Esophagus squamous epithelium (tissue), 5 donors: ENCODE results near the gene L3MBTL2. TPM values are rescaled to one million over a fixed set of nuclear protein-coding genes. Genes with fewer than 3 reads are reported as not detected.
"Not testable (repeated sequence)": the region's sequence is repeated elsewhere in the genome, so short reads cannot be mapped to it uniquely, and the experiment has no call there.

Source experiments
- DNase-seq: peaks from one replicate; lab custom pipeline; 2025; lab: John Stamatoyannopoulos, UW
- H3K27ac ChIP-seq, 4 donors: fragments of 200-600 bp; sonication (generic); one replicate each; pipeline ENCODE4 v1.5.1; 2016 to 2019; ENCODE audit warnings: mild to moderate bottlenecking in 1 of 4
- H3K27me3 ChIP-seq, 4 donors: fragments of 200-600 bp; sonication (generic); 1 replicate in 3 of 4; 2 replicates in 1 of 4; pipeline versions ENCODE4 v1.5.1 to v1.6.0; 2017 to 2021; ENCODE audit warnings: antibody characterized with exemption in 1 of 4
- H3K36me3 ChIP-seq, 3 donors: fragments of 200-600 bp; sonication (generic); one replicate each; pipeline ENCODE4 v1.5.1; 2016 to 2019
- H3K4me1 ChIP-seq, 3 donors: fragments of 200-600 bp; sonication (generic); one replicate each; pipeline ENCODE4 v1.5.1; 2017 to 2019
- H3K4me3 ChIP-seq, 4 donors: fragments of 200-600 bp; sonication (generic); 1 replicate in 3 of 4; 2 replicates in 1 of 4; pipeline ENCODE4 v1.5.1; 2016 to 2019; ENCODE audit warnings: mild to moderate bottlenecking in 2 of 4, moderate library complexity in 1 of 4
- H3K9me3 ChIP-seq, 3 donors: fragments of 200-600 bp; sonication (generic); one replicate each; pipeline ENCODE4 v1.5.1; 2016 to 2019
- CTCF ChIP-seq, 6 experiments: fragments of 450-650 bp in 4 of 6; fragments of 200-600 bp in 2 of 6; sonication (generic) in 2 of 6; IDR thresholded peaks; one replicate each; pipeline ENCODE4 v1.5.1; 2016 to 2019; ENCODE audit warnings: antibody characterized with exemption in 6 of 6, mild to moderate bottlenecking in 4 of 6, moderate library complexity in 4 of 6
- POLR2A ChIP-seq, 4 donors: fragments of 450-650 bp; IDR thresholded peaks; one replicate each; pipeline ENCODE4 v1.6.1; 2017; ENCODE audit warnings: antibody characterized with exemption in 4 of 4, mild to moderate bottlenecking in 4 of 4, moderate library complexity in 3 of 4
- WGBS, 2 donors: methylation state at CpG; one replicate each; pipeline ENCODE4 v1.1.5; 2018; 5-methylcytosine and 5-hydroxymethylcytosine counted together
- intact Hi-C: fragments of 100-400 bp; cut with DNase I; formaldehyde crosslinking; loops from one replicate; pipeline ENCODE4 v1.15.0; 2022
- total RNA-seq, 4 donors: library from RNA; depleted of rRNA; stranded (reverse); fragments of >200 nt; gene quantifications; one replicate each; pipeline ENCODE4 v1.1.0, GENCODE V29; 2016
- donor health status: DM: yes; HTN: yes; CAD: no.

Gene L3MBTL2
- total RNA-seq, 4 donors from 2014 or later, result 12.1 to 16.2 (median 14.7) TPM

GRCh38 chr22:41252365-41252764 lies 47.3 kb downstream of the L3MBTL2 start:
- peaks cover 0 to 13% (median 0%) of the 10 kb centered on the region in 3 donors for H3K4me1 ChIP-seq
- H3K36me3 ChIP-seq, result peaks cover 65 to 100% (median 75%) of the 10 kb centered on the region in 3 donors
- no peak overlapping the region for H3K27ac ChIP-seq
- WGBS, 2 donors, result 93 to 94% methylated on average over 6 to 8 of the region's 8 CpGs
- H3K9me3 ChIP-seq, result no peaks in the 10 kb centered on the region
- no peak for DNase-seq
- no peaks in the 10 kb centered on the region for H3K27me3 ChIP-seq
- TF ChIP-seq CTCF (IDR thresholded peaks at IDR 0.05), result no peak
- TF ChIP-seq POLR2A (IDR thresholded peaks at IDR 0.05), result no peak
- intact Hi-C loops, result no loop called here
- H3K4me3 ChIP-seq, result no peak overlapping the region

- no peak for DNase-seq
- no peak overlapping the region for H3K4me3 ChIP-seq
- intact Hi-C loops, result no loop called here
- TF ChIP-seq CTCF (IDR thresholded peaks at IDR 0.05) (no peak), POLR2A (IDR thresholded peaks at IDR 0.05) (no peak)
- no peaks in the 10 kb centered on the region for H3K9me3 ChIP-seq
- H3K36me3 ChIP-seq, result peaks cover 62 to 100% (median 68%) of the 10 kb centered on the region in 3 donors
- whole genome bisulfite sequencing, 2 donors, result 85 to 89% methylated on average over 6 to 7 of the region's 7 CpGs
- no peak overlapping the region for H3K27ac ChIP-seq
- H3K4me1 ChIP-seq, result peaks cover 0 to 13% (median 0%) of the 10 kb centered on the region in 3 donors
- H3K27me3 ChIP-seq, result no peaks in the 10 kb centered on the region
These were observed 49.1 kb downstream of the L3MBTL2 start for GRCh38 chr22:41254230-41254629.

- no peak for DNase-seq
- 71 to 77% methylated on average over 10 to 13 of the region's 20 CpGs for WGBS, 2 donors
- no peak overlapping the region for H3K4me3 ChIP-seq
- no peaks in the 10 kb centered on the region for H3K9me3 ChIP-seq
- H3K27ac ChIP-seq, result peak overlapping the region in 2 of 4 donors; percentile 39 to 48
- H3K4me1 ChIP-seq, result peaks cover 0 to 13% (median 0%) of the 10 kb centered on the region in 3 donors
- H3K27me3 ChIP-seq, result no peaks in the 10 kb centered on the region
- TF ChIP-seq POLR2A (IDR thresholded peaks at IDR 0.05), result no peak
- TF ChIP-seq CTCF (IDR thresholded peaks at IDR 0.05), result no peak
- peaks cover 54 to 100% (median 67%) of the 10 kb centered on the region in 3 donors for H3K36me3 ChIP-seq
- intact Hi-C loops, result no loop called here
These were observed 51.4 kb downstream of the L3MBTL2 start for GRCh38 chr22:41256254-41257253.

GRCh38 chr22:41257696-41258095 lies 52.6 kb downstream of the L3MBTL2 start:
- TF ChIP-seq POLR2A (IDR thresholded peaks at IDR 0.05) (no peak), CTCF (IDR thresholded peaks at IDR 0.05) (no peak)

GRCh38 chr22:41259756-41260155 lies 54.6 kb downstream of the L3MBTL2 start:
- H3K27me3 ChIP-seq, DNase-seq, H3K9me3 ChIP-seq, intact Hi-C loops, H3K4me3 ChIP-seq, H3K27ac ChIP-seq: not testable (repeated sequence)
- Histone ChIP-seq H3K36me3 (peaks cover 50 to 100% (median 77%) of the 10 kb centered on the region in 3 donors), H3K4me1 (peaks cover 0 to 13% (median 0%) of the 10 kb centered on the region in 3 donors)
- 98% methylated on average over 4 of the region's 4 CpGs for whole genome bisulfite sequencing, 2 donors

More at GRCh38 chr22:41257696-41258095, 52.6 kb downstream of the L3MBTL2 start:
- peaks cover 0 to 13% (median 0%) of the 10 kb centered on the region in 3 donors for H3K4me1 ChIP-seq
- H3K4me3 ChIP-seq, result no peak overlapping the region
- intact Hi-C loops, result no loop called here
- H3K27me3 ChIP-seq, result no peaks in the 10 kb centered on the region
- 88 to 97% methylated on average over 5 to 9 of the region's 11 CpGs for WGBS, 2 donors
- peaks cover 50 to 100% (median 73%) of the 10 kb centered on the region in 3 donors for H3K36me3 ChIP-seq
- no peaks in the 10 kb centered on the region for H3K9me3 ChIP-seq
- DNase-seq, result no peak
- H3K27ac ChIP-seq, result no peak overlapping the region
